HG03103 (cell line): ENCODE data around the gene LGR5.

Experiments
- ATAC-seq: cut with Tn5 transposase; IDR thresholded peaks from one replicate; pipeline ENCODE4 v1.9.1; 2021; ENCODE audit warnings: low read depth; ENCODE audit not compliant: unreplicated experiment

LGR5 gene

GRCh38 chr12:71585218-71585617 is 145.6 kb downstream of the LGR5 start:
- no peak for ATAC-seq

DNA sequence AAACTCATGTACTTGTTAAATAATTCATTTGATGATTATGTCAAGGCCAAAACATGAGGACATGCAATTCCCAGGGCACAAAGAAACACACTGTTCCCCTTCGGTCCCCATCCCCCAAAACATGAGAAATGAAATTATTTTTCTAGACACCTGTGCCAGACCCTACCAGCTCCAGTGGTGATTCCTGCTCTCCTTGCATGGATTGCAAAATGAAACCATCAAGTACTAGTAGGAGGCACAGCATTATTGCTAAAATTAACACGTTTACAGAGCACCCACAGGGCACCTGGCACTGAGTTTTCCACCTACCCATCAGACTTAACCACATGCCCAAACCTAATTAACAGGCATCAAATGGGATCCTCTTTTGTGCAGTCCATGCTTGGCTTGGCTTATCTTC is 147.4 kb downstream of the LGR5 start:
- ATAC-seq, result no peak

- no peak for ATAC-seq
Observed at GRCh38 chr12:71589478-71589881, 149.9 kb downstream of the LGR5 start.

GRCh38 chr12:71591601-71592000 is 152.0 kb downstream of the LGR5 start:
- no peak for ATAC-seq

GRCh38 chr12:71592841-71593240 is 153.2 kb downstream of the LGR5 start:
- no peak for ATAC-seq

- no peak for ATAC-seq
Observed at GRCh38 chr12:71594214-71594948, 154.8 kb downstream of the LGR5 start.

DNA sequence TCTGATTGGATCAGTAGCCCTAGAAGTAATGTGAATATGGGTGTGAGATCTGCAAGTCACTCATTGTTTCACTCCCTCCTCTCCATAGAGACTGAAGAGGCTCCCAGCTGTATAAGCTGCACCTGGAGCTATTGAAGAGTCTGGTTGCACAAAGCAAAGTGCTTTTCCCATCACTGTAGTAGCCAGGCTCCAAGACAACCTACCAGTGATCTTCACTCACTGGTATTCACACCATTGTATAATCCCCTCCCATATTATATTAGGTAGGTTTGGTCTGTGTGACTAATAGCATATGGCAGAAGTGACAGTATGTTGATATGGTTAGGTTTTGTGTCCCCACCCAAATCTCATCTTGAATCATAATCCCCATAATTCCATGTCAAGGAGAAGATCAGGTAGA is 159.6 kb downstream of the LGR5 start:
- ATAC-seq, result no peak

DNA sequence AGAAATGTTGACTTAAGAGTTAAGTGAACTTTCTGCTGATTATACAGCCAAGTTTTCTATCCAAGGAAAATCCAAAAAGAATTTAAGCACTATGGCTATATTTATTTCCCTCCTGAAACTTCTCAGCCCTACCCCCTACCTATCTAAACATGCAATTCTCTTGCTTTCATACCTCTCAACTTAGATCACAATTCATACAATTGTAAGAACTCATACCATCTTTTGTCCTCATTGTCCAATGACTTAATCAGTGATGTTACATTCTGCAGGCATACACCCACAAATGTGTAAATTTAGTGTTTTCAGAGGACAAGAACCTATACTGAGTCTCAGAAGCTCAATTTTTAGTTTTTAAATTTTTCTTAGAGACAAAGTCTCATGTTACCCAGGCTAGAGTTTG is 161.9 kb downstream of the LGR5 start:
- no peak for ATAC-seq

- no peak for ATAC-seq
Observed at GRCh38 chr12:71602761-71603577, 163.4 kb downstream of the LGR5 start.

DNA sequence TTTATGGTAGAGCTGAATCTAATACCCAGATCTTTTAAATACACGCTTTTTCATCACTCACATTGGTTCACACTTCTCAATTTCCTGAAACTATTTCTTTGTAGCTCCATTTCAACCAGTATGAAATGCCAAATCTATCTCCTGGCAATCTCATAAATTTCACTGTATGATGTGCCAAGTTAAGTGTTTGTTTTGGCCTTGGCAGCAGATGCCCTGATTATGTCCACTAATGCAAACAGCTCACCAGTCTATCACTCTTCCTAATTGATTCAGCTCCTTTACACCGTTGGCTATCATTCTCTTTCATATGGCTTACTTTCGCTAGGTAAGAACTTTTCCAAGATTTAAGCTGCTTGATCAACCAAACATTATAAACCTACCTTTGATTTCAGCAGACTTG is 165.4 kb downstream of the LGR5 start:
- no peak for ATAC-seq

- no peak for ATAC-seq
Observed at GRCh38 chr12:71607494-71608330, 168.1 kb downstream of the LGR5 start.

- no peak for ATAC-seq
Observed at GRCh38 chr12:71610031-71610795, 170.6 kb downstream of the LGR5 start.

DNA sequence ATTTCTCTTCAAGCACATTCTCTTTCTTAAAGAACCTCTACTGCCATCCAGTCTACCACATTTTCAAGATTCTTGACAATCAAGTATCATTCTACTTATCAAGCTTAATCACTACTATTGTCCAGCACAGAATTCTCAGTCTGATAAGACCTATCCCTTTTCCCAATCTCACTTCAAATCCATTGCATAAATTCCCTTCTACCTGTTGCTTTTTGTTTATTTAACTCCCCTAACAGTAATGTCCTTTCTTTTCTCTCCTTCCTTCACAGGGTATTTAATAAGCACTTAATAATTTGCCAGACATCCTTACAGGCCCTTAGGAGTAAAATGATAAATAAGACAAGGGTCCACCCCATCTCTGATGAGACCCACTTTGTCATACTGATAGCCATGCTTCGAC is 182.3 kb downstream of the LGR5 start:
- ATAC-seq, result no peak

DNA sequence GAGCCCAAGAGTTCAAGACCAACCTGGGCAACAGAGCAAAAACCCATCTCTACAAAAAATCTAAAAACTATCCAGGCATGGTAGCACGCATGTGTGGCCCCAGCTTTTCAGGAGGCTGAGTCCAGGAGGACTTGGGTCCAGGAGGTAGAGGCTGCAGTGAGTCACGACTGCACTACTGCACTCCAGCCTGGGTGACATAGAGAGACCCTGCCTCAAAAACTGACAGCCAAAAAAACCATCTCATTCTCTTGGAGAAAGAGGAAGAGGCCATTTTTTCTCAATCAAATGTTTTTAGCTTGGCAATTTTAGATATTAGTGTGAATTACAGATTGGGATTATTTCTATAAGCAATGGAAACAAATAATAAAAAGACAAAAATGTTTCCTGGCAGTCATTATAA is 185.9 kb downstream of the LGR5 start:
- ATAC-seq, result no peak

DNA sequence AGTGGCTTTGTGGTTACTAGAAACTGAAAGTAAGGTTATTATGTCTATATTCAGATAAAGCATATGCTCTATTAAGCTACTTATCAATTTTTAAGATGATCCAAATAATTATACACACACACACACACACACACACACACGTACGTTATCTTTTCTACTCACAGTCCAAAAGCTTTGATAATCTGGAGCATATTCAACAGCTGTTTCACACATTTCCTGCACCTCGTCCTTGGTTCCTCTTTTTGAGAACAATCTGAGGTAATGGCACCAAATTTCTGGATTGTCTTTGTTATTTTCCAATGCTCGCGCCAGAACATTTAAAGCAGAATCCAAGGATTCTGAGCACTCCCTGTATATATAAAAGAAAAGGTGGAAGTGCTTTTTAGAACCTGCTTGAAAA is 186.5 kb downstream of the LGR5 start:
- ATAC-seq, result peak; percentile 64

GRCh38 chr12:71626768-71627167 is 187.2 kb downstream of the LGR5 start:
- no peak for ATAC-seq

- no peak for ATAC-seq
Observed at GRCh38 chr12:71627438-71628002, 187.9 kb downstream of the LGR5 start.
